Suprapubic skin (tissue), 4 donors: ENCODE results near the gene PRSS56.

ENCODE experiments used
- EP300 ChIP-seq: sonication (generic); formaldehyde crosslinking; IDR thresholded peaks from one replicate; pipeline ENCODE4 v1.6.1; 2017; ENCODE audit warnings: antibody characterized with exemption
- POLR2A ChIP-seq, 2 donors: fragments of 450-650 bp; IDR thresholded peaks; one replicate each; pipeline ENCODE4 v1.6.1; 2017; ENCODE audit warnings: antibody characterized with exemption in 2 of 2, mild to moderate bottlenecking in 2 of 2, moderate library complexity in 2 of 2
- POLR2AphosphoS5 ChIP-seq, 3 donors: sonication (generic); formaldehyde crosslinking; IDR thresholded peaks; one replicate each; pipeline ENCODE4 v1.6.1; 2017; ENCODE audit warnings: antibody characterized with exemption in 3 of 3
- TF ChIP-seq, protein P1 (sequence below), 2 donors: fragments of 200-600 bp in 1 of 2; fragments of 450-650 bp in 1 of 2; sonication (generic) in 1 of 2; IDR thresholded peaks; one replicate each; pipeline ENCODE4 v1.5.1; 2016 to 2019; ENCODE audit warnings: antibody characterized with exemption in 2 of 2, mild to moderate bottlenecking in 1 of 2, moderate library complexity in 1 of 2

DNA sequence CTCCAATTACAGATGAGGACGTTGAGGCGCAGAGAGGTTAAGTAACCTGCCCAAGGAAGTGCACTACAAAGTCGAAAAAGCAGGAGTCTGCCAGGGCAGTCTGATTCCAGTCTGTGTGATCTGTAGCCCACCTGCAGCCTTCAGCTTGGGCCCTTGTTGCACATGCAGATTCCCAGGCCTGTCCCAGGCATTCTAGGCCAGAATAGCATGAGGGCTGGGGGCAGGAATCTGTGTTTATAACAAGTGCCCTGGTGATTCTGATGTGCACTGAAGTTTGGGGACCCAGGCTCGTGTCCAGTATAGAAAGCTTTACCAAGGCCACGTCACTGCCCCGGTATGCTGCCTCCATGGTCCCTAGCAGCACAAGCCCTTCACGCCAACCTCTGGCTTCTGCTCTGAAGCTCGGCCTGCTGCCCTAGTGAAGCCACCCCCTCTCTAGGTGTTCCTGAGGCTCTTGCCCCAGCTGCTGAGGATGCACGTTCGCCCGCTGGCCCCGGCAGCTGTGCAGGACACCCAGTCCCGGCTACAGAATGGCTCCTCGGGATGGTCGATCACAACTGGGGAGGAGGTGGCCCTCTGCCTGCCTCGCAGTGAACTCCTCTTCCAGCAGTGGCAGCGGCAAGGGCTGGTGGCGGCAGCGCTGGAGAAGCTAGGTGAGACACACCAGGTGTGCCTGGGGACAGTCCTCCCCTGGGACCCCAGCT lies 23.9 kb downstream of the PRSS56 start:
- TF ChIP-seq, protein P1, sequence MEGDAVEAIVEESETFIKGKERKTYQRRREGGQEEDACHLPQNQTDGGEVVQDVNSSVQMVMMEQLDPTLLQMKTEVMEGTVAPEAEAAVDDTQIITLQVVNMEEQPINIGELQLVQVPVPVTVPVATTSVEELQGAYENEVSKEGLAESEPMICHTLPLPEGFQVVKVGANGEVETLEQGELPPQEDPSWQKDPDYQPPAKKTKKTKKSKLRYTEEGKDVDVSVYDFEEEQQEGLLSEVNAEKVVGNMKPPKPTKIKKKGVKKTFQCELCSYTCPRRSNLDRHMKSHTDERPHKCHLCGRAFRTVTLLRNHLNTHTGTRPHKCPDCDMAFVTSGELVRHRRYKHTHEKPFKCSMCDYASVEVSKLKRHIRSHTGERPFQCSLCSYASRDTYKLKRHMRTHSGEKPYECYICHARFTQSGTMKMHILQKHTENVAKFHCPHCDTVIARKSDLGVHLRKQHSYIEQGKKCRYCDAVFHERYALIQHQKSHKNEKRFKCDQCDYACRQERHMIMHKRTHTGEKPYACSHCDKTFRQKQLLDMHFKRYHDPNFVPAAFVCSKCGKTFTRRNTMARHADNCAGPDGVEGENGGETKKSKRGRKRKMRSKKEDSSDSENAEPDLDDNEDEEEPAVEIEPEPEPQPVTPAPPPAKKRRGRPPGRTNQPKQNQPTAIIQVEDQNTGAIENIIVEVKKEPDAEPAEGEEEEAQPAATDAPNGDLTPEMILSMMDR (IDR thresholded peaks at IDR 0.05) = no peak
- TF ChIP-seq POLR2A (IDR thresholded peaks at IDR 0.05) = no peak
- TF ChIP-seq POLR2AphosphoS5 (IDR thresholded peaks at IDR 0.05) = no peak
- no peak for TF ChIP-seq EP300
